ENCODE results near the gene ELN.
"Not testable (repeated sequence)": the region's sequence is repeated elsewhere in the genome, so short reads cannot be mapped to it uniquely, and the experiment has no call there.

ELN gene

DNA sequence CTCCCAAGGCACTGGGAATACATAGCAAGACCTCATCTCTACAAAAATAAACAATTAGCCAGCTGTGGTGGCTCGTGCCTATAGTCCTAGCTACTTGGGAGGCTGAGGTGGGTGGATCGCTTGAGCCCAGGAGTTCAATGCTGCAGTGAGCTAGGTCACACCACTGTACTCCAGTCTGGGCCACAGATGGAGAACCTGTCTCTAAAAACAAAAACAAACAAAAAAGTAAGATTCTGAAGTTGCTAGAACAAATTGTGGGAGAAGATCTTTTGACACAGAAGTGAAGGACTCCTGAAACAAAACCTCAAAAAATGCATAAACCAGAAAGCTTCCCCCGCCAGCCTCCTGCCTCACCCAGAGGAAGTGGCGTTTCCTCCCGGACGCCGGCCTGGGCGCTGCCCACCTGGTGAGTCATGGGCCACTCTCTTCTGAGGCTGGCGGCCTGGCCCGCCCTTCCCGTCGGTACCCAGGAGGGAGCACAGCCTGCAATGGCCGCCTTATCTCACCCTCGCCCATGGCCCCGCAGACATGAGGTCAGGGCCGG, 25.4 kb upstream of the ELN start:
- DNase-seq = no peak

DNA sequence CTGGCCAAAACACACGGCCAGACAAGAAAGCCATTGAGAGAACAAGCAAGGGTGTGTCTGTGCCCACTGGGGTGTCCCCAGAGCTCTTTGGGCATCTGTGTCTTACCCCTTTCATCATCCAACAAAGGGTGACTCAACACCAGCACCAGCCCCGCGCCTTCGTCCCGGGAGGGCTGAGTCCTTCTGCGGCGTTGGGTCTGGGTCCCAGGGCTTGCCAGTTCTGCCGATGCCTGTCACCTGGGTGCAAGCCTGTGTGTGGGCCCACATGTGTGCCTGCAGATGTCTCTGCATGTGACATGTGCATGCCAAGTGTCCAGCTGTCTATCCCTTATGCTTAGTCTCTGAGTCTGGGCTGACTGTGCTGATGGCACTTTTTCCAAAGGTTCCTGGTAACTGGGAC, 24.4 kb upstream of the ELN start:
- DNase-seq = no peak

DNA sequence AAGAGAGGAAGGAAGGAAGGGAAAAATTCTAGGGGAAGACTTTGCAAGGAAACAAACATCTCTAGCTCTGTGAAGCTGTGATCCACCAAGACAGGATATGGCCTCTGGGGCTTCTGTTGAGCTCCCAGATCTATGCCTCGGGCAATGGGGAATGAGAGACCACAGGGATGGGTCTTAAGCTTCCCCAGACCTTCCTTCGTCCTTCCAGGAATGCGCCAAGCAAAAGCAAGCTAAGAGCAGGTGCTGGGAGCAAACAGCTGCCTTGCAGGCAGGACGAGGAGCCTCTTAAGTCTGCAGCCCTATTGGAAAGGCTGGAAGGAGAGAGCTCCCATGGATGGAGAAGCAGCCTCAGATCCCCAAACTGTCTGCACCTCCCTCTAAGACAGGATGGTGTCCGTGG, 21.9 kb upstream of the ELN start:
- DNase-seq = no peak

DNA sequence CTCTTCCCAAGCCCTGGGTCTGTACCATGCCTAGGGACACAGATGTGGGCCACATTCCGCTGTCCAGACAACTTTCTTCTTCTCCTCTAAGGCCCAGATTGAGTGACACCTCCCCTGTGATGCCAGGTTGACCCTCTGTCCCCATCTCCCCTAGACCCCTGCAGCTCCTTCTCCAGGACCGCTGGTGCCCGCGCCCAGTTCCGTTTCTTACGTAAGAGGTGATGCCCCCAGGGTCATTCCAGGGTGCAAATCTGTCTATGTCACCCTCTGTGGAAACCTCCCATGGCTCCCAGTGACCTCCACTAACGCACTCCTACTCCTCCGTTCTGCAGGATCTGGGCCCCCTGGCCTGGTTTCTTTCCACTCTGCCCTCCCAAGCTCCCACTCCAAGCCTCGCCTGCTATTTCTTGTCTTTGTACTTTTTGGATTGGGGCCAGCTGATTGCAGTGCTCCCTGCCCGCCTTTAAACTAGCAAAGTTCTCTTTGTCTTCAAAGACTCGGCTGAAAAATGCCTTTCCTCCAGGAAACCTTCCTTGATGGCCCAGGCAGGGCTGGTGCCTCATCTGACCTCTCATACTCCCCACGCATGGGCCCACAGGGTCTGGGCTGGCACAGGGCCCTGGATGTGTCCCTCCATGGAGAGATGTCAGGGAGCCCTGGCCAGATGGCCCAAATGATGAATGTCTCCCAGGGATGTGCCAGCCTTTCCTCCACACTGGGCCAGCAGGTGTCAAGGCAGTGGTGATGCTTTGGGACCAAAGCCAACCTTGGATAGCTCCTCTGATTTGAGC, 21.3 kb upstream of the ELN start:
- no peak for DNase-seq

DNA sequence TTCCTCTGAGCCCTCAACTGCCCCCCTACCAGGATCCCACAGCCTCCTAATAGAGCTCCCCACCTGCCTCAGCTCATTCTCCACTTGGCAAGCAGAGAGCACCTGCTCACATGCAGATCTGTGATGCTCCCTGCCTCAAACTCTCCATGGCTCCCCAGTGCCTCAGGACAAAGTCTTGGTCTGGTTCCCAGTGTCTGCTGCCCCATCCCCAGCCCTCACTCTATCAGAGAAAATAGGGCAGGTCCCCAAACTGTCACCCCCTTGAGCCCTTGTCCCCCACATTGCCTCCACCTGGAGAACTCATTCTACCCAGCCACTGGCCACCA, 20.8 kb upstream of the ELN start:
- no peak for DNase-seq

DNA sequence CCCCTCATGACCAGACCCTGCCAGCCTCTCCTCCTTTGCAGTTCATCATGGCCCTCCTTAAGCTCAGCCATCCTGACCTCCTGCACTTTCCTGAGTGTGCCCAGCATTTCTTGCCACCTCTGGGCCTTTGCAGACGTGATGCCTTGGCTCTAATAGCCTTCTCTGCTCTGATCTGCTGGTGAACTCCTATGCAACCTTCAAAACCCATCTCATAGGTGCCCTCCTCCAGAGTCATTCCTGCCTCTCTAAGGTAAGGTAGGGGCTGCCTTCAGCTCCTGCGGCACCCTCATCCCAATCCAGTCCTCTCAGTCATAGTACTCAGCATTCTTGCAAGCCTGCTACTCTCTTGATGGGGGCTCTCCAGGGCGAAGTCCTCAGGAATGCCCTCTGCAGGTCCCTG, 19.3 kb upstream of the ELN start:
- DNase-seq = no peak

DNA sequence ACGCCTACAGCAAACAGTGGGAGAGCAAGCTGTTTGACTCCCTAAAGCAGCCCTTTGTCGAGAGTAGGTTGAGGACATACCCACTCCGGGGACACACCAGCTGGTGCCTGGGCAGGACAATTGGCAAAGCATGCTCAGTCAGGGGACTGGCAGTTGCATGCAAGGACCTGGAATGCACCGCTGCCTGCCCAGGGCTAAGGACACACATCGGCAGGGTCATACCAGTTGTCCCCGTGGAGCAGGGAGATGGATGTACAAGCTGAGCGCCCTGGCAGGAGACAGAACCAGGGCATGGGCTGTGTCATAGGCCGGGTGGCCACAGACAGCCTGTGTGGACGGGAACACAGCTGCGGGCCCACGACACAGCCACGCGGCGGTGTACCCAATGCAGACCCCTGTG, 18.3 kb upstream of the ELN start:
- DNase-seq = no peak

DNA sequence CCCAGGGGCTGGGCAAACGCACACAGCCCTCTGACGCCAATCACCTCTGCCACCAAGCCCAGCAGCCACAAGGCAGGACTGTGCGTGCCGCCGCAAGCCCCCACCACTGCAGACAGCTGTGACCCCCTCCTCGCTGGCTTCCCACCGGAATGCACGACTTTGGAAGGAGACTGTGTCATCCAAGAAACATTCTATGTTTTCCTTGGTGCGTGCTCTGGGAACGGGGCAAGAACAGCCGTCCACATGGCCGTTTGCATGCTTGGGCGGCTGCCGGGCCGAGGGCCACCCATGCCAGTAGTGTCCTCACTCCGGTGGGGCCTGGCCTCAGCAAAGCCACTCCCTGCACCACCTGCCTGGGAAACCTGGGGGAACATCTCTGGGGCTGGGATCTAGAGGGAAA, 17.6 kb upstream of the ELN start:
- no peak for DNase-seq

DNA sequence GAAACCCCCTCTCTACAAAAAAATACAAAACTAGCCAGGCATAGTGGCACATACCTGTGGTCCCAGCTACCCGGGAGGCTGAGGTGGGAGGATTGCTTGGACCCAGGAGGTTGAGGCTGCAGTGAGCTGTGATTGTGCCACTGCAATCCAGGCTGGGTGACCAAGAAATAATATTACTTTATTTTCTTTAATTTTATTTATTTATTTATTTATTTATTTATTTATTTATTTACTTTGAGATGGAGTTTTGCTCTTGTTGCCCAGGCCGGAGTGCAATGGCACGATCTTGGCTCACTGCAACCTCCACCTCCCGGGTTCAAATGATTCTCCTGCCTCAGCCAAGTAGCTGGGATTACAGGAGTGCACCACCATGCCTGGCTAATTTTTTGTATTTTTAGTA, 16.6 kb upstream of the ELN start:
- not testable (repeated sequence) for DNase-seq

DNA sequence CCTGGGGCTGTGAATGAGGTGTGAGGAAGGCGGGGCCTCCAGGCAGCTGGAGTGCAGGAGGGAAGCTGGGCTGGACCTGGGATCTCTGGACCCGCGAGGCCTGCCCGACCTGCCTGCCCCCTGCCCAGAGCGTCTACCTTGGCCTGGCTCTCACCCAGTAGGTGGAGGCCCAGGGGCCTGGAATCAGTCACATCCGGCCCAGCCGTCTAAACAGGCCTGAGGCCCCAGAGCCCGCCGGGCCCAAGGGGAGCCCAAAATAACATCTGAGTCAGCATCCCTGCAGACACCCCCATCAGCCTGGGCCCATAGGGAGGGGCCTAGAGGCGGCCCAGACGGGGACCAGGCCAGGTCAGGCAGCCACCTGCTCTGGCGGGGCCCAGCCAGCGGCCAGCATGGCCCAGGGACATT, 15.1 kb upstream of the ELN start:
- DNase-seq = no peak

DNA sequence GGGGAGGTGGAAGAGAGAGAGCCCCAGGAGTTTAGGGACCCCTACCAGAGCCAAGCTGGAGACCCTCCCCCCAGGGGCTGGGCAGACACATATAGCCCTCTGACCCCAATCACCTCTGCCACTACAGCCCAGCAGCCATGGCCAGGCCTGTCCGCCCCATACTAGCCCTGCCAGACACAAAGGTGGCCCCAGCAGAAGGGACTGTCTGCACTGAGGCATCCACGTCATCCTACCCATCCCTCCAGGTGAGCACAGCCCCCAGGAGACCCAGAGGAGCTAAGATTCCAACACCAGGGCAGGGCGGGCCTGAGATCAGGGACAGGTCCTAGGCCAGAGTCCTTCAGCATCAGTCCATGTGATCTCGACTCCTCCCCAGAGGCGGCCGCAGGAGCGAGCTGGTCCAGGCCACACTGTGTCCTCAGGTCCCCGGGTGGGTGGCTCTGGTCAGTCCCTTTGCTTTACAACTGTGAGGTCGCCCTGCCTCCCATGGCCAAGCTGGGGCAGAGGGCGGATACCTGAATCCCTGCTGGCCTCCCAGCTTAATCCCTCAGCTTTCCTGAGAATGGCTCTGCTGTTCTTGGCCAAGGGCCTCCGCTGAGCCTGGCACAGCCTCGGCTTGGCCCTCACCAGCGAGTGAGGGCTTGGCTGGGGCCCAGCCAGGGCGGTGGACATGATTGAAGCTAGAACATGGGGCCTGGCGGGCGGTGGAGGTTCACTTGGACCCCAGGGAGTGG, 14.3 kb upstream of the ELN start:
- DNase-seq = peak; percentile 58

DNA sequence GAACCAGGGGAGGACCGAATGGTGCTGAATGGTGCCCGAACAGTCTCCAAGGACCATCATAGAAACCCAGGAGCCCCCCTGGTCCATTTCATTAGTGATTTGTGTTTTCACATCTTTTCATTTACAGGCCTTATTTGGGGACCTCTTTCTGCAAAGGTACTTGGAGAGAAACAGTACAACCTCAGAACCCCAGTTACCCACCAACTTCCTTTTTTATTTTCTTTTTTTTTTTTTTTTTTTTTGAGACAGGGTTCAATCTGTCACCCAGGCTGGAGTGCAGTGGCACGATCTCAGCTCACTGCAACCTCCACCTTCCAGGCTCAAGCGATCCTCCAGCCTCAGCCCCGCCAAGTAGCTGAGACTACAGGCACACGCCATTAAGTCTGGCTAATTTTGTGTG, 13.0 kb upstream of the ELN start:
- DNase-seq = no peak

DNA sequence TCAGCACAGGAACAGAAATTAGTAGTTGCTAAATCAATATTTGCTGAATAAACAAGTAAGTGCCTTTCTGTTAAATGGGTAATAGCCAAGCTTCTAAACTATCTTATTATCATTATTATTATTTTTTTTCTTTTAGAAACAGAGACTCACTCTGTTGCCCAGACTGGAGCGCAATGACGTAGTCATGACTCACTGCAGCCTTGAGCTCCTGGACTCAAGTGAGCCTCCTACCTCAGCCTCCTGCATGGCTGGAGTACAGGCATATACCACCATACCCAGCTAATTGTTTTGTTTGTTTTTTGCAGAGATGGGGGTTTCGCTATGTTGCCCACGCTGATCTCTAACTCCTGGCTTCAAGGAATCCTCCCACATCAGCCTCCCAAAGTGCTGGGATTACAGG, 12.3 kb upstream of the ELN start:
- DNase-seq = no peak

DNA sequence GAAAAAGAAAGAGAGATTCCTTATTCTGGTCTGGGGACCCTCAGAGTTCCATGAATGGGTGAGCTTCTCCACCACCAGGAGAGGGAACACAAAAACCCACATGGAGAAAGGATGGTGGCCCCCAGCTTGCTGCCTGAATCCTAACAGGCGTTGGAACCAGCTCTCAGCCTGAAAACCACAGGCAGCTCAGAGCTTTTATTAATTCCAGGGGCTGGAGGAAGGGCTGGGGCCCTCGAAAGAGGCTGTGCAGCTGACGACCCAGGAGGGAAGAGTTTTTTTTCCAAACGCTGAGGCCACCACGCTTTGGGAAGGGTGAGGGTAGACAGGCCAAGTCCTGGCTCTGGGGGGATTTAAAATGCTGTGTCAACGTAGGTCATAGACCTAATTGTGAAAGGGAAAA, 10.8 kb upstream of the ELN start:
- DNase-seq = no peak

DNA sequence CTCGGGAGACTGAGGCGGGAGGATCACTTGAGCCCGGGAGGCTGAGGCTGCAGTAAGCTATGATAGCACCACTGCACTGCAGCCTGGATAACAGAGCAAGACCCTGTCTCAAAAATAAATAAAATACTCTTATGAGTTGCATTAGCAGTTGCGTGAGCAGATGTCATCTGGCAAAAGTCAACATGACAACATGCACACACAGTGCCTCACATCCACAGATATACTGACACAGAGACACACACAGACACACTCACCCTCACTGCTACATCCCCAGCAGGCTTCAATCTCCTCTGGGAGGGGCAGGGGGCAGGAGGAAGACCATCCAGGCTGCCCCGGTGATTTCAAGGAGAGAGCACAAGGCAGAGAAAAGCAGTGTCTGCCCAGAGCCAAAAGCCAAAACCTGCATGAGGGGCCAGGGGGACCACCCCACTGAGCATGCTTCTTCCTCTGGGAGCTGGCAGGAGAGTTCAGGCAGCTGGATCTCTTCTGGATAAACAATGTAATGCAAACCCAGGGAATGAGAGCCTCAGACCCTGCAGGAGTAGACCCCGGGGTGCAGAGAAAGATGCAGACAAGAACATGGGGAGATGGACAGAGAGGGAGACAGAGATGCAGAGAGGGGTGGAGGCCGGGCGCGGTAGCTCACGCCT, 9.6 kb upstream of the ELN start:
- DNase-seq = no peak

DNA sequence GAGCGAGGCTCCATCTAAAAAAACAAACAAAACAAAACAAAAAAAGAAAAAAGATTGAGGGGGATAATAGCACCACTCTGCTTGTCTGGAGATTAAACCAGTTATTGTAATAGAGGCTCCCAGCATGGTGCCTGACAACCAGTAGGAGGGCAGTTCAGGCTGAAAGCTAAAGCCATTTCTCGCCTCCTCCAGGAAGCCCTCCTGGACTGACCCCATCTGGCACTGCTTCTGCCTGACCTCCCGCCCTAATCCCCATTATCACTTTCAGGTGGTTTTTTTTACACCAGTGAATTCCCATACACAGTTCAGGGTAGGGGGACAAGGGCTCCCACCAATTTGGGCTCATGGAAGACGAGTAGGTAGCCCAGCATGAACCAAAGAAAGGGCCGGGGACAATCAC, 8.8 kb upstream of the ELN start:
- DNase-seq = no peak

DNA sequence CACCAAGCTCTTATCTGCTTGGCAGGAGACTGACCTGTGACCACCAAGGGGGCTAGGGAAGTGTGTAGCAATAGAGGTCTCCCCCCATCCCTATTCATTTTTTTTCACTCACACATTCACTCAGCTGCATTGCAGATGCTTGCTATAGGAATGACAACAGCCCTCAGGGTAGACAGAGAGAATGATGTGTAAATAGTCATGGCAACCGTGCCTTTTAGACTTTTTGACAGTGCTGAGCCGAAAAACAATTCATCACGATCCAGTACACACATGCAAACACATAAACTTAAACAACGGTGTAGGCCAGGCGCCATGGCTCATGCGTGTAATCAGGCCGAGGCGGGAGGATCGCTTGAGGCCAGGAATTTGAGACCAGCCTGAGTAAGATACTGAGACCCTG, 7.6 kb upstream of the ELN start:
- DNase-seq = no peak

DNA sequence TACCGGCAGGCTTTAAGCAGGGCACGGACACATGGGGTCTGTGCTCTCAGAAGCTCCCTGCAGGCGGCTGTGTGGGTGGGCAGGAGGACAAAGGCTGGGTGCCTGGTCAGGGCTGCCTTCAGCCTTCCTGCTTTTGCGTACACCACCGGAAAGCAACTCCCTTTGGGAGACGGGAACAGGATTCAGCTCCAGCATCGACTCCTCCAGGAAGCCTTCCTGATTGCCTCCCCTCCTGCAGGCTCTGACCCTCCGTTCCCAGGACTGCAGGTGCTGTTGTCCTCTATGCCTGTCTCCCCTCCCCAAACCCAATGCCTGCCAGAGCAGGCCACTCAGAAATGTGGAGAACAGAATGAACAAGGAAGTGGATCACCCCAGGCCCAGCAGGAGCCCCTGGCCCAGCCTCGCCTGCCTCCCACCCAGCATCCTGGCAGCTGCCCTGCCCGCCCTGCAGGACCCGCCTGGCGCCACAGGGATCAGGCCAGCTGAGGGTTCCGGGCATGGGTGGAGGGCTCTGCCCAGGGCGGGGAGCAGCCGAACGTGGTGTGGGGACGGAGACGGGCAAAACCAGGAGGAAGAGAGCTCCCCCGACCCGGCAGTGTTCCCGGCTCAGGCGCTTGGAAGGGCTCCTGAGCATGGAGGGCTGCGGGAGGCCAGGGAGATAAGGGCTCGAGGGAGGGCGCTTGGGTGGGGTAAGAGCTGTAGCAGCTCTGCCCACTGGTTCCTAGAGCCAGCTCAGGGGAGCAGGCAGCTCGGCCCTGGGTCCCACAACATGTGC, 6.2 kb upstream of the ELN start:
- no peak for DNase-seq

DNA sequence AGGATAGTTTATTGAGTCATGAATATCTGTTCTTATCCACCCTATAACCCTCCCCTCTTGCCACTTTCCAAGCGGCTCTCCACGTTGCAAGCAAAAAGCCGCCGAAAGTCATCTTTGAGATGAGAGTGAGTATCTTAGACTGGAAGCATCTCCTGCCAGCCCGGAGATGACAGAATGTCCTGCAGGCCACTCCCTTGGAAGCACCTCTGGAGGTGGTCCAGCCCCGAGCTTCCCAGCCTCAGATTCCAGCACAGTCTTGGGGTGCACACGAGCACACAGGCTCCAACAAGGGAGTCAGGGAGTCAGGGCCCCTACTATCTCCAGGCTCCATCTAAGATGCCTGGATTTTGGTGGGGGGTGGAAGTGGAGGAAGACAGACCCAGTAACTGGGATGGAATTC, 5.5 kb upstream of the ELN start:
- no peak for DNase-seq

DNA sequence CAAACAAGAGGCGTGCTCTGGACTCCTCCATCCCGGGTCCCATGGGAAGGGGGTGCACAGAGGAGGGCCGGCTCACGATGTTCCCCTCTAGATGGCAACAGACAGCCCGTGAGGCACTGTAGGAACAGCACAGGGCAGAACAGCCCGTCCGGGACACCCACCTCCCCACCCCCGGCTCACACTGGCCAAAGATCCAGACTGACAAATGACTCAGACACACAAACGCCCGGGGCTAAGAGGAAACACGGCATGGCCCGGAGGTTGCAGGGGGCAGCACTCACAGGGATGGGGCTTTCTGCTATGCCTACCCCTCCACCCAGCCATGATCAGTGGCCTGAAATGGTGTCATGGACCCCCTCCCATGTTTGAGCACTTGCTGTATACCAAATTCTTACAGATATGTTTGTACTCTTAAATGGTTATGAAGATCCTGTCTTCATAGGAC, 4.9 kb upstream of the ELN start:
- no peak for DNase-seq

DNA sequence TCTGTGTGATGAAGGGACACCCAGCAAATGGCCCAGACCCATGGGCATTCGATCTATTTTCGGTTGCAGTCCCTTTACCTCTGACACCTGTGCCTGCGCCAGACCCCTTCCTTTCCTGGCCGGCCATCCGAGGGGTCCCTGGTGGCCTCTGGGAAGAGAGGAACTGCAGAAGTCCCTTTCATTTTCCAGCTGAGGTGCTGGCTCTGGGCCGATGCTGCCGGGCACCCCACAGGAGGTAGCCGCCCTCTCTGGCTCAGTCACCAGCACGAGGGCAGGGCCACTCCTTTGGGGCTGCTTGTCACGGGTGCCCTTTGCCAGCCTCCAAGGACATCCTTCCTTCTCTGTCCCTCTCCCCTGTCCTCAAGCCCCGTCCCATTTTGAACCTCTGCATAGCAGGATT, 4.2 kb upstream of the ELN start:
- no peak for DNase-seq

DNA sequence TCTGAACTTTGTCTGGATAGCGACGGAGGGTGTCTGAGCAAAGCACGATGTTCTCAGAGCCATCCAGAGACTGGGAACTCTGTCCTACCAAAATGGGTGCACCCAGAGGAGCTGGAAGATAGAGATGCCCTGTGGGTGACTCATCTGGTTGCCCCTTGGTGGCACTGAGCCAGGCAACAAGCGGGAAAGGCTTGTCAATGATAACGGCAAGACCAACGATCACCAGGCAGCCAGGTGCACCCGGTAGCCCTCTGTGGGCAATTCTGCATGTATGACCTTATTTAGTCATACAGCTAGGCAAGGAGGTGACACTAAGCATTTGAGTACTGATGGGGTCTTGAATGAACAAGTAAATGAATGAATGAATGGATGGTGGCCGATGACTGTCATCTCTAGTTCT, 2.8 kb upstream of the ELN start:
- DNase-seq = no peak

DNA sequence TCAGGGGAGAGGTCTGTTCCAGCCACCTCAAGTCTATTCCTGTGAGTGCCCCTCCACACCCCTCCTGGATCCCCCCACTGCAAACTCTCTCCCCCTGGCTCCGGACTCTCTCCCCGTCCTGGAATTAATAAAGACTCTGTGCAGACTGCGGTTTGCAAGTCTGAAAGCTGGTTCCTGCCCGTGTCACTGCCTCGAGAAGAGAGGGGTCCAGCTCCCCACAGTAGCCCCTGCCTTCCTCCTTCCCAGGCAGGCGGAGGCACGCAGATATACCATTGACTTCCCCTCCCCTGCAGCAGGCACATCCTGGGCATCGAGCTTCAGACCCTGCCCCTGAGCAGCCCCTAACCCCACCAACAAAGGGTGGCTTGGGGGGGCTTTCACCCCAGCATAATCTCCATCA, 2.2 kb upstream of the ELN start:
- no peak for DNase-seq
